ENCODE data around the gene ZNF398.

DNA sequence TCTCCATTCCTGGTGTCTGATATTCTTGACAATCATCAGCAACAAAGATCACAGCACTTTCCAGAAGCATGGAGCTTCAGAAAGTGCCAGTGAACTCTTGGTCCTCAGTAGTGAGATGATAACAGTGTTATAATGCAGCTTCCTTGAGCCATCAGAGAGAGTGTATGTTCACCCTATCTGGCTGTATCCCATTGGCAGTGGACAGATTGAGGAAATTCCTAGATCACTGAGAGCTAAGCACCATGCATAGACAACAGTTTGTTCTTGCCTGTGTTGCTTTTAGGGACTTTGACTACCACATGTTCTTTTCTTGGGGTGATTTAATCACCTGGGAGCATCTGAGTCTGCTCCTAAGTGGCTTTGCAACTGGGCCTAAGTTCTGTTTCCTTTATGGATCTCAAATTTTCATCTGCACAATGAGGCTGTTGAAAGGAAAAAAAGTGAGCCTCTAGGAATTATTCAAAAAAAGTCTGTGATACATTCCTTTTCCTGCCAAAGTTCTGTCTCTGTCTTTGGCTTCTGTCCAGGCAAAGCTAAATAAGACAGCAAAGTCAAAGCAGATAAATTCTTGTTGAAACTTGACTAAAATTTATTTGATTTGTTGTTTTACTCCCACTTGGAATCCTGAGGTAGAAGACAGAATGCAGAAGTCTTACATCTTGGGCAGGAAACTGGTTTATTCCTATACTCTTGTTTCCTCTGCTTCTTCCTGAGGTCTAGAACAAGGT lies 33.6 kb downstream of the ZNF398 start:
- no peak for TF ChIP-seq CTCF (IDR thresholded peaks at IDR 0.05)
- TF ChIP-seq POLR2AphosphoS5 (IDR thresholded peaks at IDR 0.05), result no peak
- no peak for TF ChIP-seq POLR2A (IDR thresholded peaks at IDR 0.05)
